HL-60 (cell line): ENCODE data around the gene ACHE. TPM values are rescaled to one million over a fixed set of nuclear protein-coding genes. Genes with fewer than 3 reads are reported as not detected.

Experiments used
- microRNA-seq: library from miRNA; unstranded; fragments of <30 nt; microRNA quantifications from one replicate; pipeline ENCODE4, GENCODE V29; 2018

Gene ACHE

Small RNA genes lying within 50 kb of the gene (microRNA-seq; reads per million reads assigned to microRNA genes)
- not detected for gene MIR6875
